KMS-11 (cell line): Measurements from ENCODE around the gene CA12.

ENCODE experiments used
- H2AFZ ChIP-seq: fragments of 200-600 bp; sonication (generic); 2 replicates; pipeline ENCODE4 v1.6.1; 2016; ENCODE audit warnings: antibody characterized with exemption, mixed run types, low read depth
- H3K27ac ChIP-seq: fragments of 200-600 bp; sonication (generic); 2 replicates; pipeline ENCODE4 v1.6.1; 2016; ENCODE audit warnings: mild to moderate bottlenecking, mixed run types
- H3K27me3 ChIP-seq: fragments of 200-600 bp; sonication (generic); 2 replicates; pipeline ENCODE4 v1.6.1; 2017; ENCODE audit warnings: mild to moderate bottlenecking, low read depth, mixed run types, moderate library complexity; ENCODE audit not compliant: insufficient read depth
- H3K36me3 ChIP-seq: fragments of 200-600 bp; sonication (generic); 2 replicates; pipeline ENCODE4 v1.6.1; 2017; ENCODE audit warnings: mild to moderate bottlenecking, mixed run types; ENCODE audit not compliant: insufficient read depth
- H3K4me1 ChIP-seq: fragments of 200-600 bp; sonication (generic); 2 replicates; pipeline ENCODE4 v1.6.1; 2016; ENCODE audit warnings: mild to moderate bottlenecking, low read depth, mixed run types; ENCODE audit not compliant: poor library complexity, severe bottlenecking
- H3K4me2 ChIP-seq: fragments of 200-600 bp; sonication (generic); 2 replicates; pipeline ENCODE4 v1.7.0; 2016; ENCODE audit warnings: mild to moderate bottlenecking, mixed run types
- H3K4me3 ChIP-seq: fragments of 200-600 bp; sonication (generic); IDR thresholded peaks from 2 replicates; pipeline ENCODE4 v1.6.1; 2017; ENCODE audit warnings: low read depth, low read length, mixed read lengths; ENCODE audit not compliant: insufficient read depth
- H3K79me2 ChIP-seq: fragments of 200-600 bp; sonication (generic); 2 replicates; pipeline ENCODE4 v1.6.1; 2016; ENCODE audit warnings: low read depth, mixed run types; ENCODE audit not compliant: insufficient read depth
- H3K9ac ChIP-seq: fragments of 200-600 bp; sonication (generic); 2 replicates; pipeline ENCODE4 v1.6.1; 2016; ENCODE audit warnings: mild to moderate bottlenecking, mixed run types
- H4K20me1 ChIP-seq: fragments of 200-600 bp; sonication (generic); 2 replicates; pipeline ENCODE4 v1.6.1; 2016; ENCODE audit warnings: mild to moderate bottlenecking, mixed run types; ENCODE audit not compliant: insufficient read depth
- CTCF ChIP-seq: fragments of 200-600 bp; sonication (generic); conservative IDR thresholded peaks from 2 replicates; pipeline ENCODE4 v1.6.1; 2017; ENCODE audit warnings: low read depth, mild to moderate bottlenecking, antibody characterized with exemption, low read length, moderate library complexity, mixed read lengths

The CA12 gene

GRCh38 chr15:63294359-63294758 is 87.3 kb downstream of the CA12 start:
- no peak overlapping the region for H3K9ac ChIP-seq
- no peak overlapping the region for H3K4me2 ChIP-seq
- no peaks in the 10 kb centered on the region for H4K20me1 ChIP-seq
- no peak overlapping the region for H3K27ac ChIP-seq
- no peaks in the 10 kb centered on the region for H3K36me3 ChIP-seq
- H3K27me3 ChIP-seq, result no peaks in the 10 kb centered on the region
- no peak for TF ChIP-seq CTCF
- H2AFZ ChIP-seq, result no peak overlapping the region
- no peak overlapping the region for H3K4me3 ChIP-seq
- H3K79me2 ChIP-seq, result no peaks in the 10 kb centered on the region
- no peaks in the 10 kb centered on the region for H3K4me1 ChIP-seq

- Histone ChIP-seq H3K27me3 (no peaks in the 10 kb centered on the region), H3K4me1 (no peaks in the 10 kb centered on the region), H3K79me2 (no peaks in the 10 kb centered on the region), H4K20me1 (no peaks in the 10 kb centered on the region), H3K9ac (no peak overlapping the region), H3K4me2 (no peak overlapping the region), H3K27ac (no peak overlapping the region), H2AFZ (no peak overlapping the region), H3K36me3 (no peaks in the 10 kb centered on the region), H3K4me3 (no peak overlapping the region)
- TF ChIP-seq CTCF, result no peak
Observed at GRCh38 chr15:63292771-63293170, 88.9 kb downstream of the CA12 start.

GRCh38 chr15:63292241-63292640 is 89.4 kb downstream of the CA12 start:
- Histone ChIP-seq H3K4me1 (no peaks in the 10 kb centered on the region), H4K20me1 (no peaks in the 10 kb centered on the region), H3K4me2 (no peak overlapping the region), H3K9ac (no peak overlapping the region), H3K27me3 (no peaks in the 10 kb centered on the region), H3K79me2 (no peaks in the 10 kb centered on the region), H2AFZ (no peak overlapping the region), H3K36me3 (no peaks in the 10 kb centered on the region), H3K4me3 (no peak overlapping the region), H3K27ac (no peak overlapping the region)
- no peak for TF ChIP-seq CTCF

GRCh38 chr15:63291507-63291906 is 90.1 kb downstream of the CA12 start:
- no peak for TF ChIP-seq CTCF
- H3K4me3 ChIP-seq, result no peak overlapping the region
- H3K4me1 ChIP-seq, result no peaks in the 10 kb centered on the region
- no peak overlapping the region for H3K27ac ChIP-seq
- no peaks in the 10 kb centered on the region for H4K20me1 ChIP-seq
- H3K36me3 ChIP-seq, result no peaks in the 10 kb centered on the region
- H3K4me2 ChIP-seq, result no peak overlapping the region
- H2AFZ ChIP-seq, result no peak overlapping the region
- H3K27me3 ChIP-seq, result no peaks in the 10 kb centered on the region
- H3K9ac ChIP-seq, result no peak overlapping the region
- no peaks in the 10 kb centered on the region for H3K79me2 ChIP-seq
